GM12801 (cell line): ENCODE measurements around the gene PRPF19.

Experiments used
- CTCF ChIP-seq: IDR thresholded peaks from one replicate; pipeline ENCODE4 v1.5.1; 2011; ENCODE audit warnings: control low read depth; ENCODE audit not compliant: insufficient read length; ENCODE audit errors: extremely low read depth

PRPF19 gene

DNA sequence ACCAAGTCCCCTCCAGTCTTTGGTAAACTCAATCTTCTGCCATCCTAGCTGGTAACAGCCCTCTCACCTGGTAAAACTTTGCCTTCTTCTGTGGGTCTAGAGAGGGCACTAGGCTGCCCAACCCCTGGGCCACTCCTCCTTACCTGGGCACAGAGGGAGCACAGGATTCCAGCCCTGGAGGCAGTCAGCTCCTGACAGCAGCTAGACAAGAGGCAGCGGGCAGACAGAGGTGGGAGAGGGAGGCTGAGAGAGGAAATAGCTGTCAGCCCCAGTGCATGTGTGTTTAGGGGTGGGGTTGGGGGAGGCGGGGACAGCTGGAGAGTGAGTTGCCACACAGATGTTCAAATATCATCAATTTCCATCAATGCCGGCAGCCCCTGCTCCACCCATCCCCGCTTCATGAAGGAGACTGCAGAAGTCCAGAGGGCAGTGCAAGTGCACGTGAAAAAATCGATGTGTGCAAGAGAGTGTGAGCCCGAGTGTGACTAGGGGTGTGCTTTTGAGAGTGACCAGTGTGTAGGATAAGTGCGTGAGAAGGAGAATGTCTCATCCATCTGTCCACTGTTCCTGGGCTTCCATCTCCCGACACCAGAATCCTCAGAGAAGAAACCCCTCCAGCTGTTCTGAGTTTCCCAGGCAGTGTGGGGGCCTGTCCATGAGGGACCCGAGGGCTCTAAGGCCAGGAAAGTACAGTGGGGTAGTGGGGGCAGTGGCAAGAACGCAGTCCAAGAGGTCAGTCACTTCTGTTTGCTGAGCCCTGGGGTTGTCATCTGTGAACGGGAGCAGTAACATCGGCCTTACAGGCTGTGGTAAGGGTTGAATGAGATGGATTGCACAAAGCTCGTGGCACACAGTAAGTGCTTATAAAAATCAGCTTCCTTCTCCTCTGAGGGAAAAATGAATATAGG is 50.4 kb downstream of the PRPF19 start, which contains the start of gene PTGDR2:
Gene PTGDR2, minus strand, starts transcription at position 225 of the 908 bp plus-strand sequence. CDS start 2,228 bp downstream, outside the sequence.
- TF ChIP-seq CTCF: no peak

DNA sequence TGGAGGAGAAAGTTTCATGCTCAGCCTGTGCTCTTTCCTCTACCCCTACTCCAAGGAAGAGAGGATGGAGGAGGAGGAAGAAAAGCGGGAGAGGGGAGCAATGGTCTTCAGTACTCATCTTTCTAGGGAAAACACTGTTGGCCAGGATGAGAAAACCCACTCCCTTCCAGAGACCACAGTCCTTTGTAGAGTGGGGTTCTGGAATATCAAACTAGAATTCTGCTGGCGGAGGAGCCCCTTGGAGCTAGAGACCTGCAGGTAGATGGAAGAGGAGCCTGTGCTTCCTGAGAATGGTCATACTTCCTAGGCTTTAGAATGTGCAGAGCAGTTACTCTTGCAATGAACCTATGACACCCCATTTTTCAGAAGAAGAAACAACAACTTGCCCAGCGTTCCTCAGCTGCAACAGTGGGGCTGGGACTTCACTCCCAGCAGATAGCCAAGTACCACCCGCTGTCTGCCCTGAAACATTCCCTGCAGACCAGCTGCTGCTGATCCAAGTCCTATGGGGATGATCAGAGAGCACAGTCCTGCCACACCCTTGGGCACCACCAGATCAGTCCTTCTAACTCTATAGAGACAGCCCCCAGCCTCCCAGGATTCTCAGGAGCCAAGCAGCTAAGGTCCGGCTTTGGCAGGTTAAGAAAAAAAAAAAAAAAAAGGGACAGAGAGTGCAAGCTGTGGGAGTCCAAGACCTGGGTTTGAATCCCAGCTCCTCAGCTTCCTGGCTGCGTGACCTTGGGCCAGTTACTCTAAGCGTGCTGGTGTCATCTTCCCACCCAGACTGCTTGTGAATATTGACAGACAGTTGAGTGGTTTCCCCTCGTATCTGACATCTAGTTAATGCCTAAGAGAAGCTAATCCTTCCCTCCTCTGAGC is 51.3 kb downstream of the PRPF19 start:
- no peak for TF ChIP-seq CTCF

DNA sequence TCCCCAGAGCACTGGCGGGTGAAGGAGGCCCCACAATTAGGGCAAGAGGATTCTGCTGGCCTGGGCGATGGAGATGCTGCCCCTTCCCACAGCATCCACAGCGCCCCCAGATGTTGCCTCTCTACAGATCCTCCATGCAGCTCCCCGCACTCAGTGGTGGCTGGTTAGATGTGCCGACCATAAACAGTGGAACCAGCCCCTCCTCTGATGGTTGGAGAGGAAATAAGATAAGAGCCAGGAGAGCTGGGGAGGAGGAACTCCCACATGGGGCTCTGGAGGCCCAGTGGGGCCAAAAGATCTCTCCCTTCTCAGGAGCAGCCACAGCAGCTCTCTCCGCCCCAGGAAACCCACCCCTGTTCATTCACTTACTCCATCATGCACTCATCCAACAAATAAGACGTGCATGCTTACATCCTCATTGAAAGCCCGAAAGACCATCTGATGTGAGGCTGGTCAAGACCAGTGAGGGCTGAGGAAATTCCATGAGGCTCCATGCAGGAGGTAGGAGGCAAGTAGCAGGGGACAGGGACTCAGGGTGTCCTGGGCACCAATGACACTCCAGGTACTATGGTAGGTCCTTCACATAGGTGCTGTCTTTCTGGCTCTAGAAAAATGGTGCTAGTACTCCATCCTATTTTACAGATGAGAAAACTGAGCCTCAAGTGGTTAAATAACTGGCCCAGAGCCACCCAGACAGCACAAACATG is 52.1 kb downstream of the PRPF19 start:
- TF ChIP-seq CTCF: no peak

GRCh38 chr11:60852982-60853950 is 53.1 kb downstream of the PRPF19 start:
- no peak for TF ChIP-seq CTCF

DNA sequence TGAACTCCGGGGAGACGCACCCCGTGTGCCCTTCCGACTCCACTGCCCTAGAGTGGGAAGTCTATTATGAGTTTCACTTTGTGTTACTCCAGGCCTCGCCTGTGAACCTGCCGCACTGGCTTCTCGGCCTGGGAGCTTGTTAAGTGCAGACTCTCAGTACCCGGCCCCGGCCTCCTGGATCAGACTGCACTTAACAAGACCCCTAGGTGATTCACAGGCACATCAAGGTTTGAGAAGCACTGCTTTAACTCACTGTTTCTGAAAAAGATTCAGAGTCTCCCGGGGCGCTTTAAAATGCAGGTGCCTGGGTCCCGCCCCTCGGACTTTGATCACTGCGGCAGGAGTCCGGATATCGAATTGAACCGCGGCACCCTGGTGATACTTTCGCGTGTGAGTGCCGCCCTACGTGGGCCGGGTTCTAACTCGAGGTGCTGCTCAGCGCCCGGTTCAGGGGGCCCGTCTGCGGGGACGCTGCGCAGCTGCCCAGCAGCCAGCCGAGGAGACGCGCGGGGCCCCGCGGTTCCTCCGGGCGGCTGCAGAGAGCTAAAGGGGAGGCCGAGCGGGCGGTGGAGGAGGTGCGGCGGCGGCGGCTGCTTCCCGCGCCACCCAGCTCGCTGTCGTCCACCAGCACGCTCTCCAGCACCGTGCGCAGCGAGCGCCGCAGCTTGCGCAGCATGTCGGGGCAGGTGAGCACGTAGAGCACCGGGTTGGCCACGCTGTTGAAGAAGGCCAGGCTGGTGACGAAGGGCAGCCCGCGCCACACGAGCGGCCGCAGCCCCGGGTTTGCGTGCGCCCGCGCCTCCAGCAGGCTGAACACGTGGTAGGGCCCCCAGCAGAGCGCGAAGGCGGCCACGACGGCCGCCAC is 54.0 kb downstream of the PRPF19 start:
- TF ChIP-seq CTCF: no peak
